ENCODE results near the gene HOXB5.

The HOXB5 gene

DNA sequence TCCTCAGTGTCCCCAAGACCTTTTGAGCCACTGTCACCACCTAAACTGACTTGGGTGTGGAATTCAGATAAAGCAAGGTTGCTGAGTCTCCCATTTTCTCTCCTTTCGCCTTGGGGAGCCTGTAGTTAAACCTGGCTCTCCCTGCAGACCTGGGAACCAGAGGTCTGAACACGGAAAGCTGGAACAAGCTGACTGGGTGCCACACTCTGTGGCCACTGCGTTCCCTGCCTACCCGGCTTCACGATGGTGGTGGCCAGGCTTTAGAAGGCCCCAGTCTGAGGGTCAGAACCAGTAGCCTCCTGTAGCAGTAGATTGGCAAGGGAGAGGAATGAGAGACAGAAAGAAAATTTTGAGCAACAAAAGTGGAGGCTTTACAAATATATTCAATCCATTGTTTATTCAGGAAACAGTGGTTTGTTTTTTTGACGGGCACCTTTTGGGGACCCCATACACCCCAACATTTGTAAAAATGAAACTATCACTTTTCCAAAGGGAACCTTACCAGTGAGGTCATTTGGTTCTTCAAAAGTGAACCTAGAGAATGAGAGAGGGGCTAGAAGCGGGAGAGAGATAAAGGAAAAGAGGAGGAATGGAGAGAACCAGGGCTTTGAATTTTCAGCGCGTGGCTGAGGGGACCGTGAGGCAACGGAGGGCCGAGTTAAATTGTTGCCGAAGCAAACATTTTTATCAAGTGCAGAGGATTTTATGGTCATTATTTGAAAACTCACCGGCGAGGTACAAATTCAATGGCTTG lies 23.3 kb upstream of the HOXB5 start:
- no peak overlapping the region for H3K27ac ChIP-seq
- POLR2A ChIA-PET (ENCODE audit: low non-redundant PET) = no interaction called here
- TF ChIP-seq, protein P1, sequence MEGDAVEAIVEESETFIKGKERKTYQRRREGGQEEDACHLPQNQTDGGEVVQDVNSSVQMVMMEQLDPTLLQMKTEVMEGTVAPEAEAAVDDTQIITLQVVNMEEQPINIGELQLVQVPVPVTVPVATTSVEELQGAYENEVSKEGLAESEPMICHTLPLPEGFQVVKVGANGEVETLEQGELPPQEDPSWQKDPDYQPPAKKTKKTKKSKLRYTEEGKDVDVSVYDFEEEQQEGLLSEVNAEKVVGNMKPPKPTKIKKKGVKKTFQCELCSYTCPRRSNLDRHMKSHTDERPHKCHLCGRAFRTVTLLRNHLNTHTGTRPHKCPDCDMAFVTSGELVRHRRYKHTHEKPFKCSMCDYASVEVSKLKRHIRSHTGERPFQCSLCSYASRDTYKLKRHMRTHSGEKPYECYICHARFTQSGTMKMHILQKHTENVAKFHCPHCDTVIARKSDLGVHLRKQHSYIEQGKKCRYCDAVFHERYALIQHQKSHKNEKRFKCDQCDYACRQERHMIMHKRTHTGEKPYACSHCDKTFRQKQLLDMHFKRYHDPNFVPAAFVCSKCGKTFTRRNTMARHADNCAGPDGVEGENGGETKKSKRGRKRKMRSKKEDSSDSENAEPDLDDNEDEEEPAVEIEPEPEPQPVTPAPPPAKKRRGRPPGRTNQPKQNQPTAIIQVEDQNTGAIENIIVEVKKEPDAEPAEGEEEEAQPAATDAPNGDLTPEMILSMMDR (conservative IDR thresholded peaks at IDR 0.05; ENCODE audit: low read depth) = no peak
- DNase-seq (ENCODE audit: low spot score) = no peak
- CTCF ChIA-PET = interaction anchor here (0.6 to 1.3 kb wide), 3 partner anchors 50 to 437 kb away, joined by 3 read pairs; no protein-coding TSS in a partner anchor

DNA sequence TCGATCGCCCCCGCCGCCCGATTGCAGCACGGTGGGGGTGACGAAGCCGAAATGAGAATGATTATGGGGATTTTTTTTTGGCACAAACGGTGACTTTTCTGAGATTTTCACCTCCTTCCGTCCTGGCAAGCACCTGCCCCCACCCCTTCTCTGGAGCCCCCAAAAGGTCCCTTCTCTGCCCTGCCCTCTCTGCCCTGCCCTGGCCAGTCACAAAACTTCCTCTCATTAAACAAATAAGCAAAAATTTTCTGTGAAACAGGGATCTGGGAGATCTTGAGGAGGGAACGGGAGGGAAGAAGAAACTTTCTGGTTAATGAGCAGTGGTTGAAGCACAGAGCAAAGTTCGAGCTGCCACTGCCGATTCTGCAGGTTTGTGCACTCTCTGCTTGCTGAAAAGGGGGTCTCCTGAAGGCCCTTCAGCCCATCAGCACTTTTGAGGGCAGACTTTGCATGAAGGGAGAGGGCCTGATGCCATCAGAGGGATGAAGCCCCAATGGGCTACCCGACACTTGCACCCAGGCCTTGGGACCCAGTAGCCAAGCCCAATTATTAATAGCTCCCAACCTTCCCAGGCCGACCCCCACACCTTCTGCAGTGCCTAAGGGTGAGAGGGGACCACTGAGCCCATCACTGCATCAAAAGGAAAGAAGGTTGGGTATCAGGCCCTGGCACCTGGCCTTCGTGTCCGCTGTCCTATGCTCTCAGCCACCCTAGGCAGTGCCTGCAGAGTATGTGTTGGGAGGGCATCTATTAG lies 22.6 kb upstream of the HOXB5 start:
- ChIA-PET CTCF (interaction anchor here (0.6 to 1.3 kb wide), 3 partner anchors 49 to 436 kb away, joined by 3 read pairs; no protein-coding TSS in a partner anchor), POLR2A (ENCODE audit: low non-redundant PET) (no interaction called here)
- TF ChIP-seq, protein P1 (conservative IDR thresholded peaks at IDR 0.05; ENCODE audit: low read depth) = no peak
- DNase-seq (ENCODE audit: low spot score) = no peak
- H3K27ac ChIP-seq = no peak overlapping the region

DNA sequence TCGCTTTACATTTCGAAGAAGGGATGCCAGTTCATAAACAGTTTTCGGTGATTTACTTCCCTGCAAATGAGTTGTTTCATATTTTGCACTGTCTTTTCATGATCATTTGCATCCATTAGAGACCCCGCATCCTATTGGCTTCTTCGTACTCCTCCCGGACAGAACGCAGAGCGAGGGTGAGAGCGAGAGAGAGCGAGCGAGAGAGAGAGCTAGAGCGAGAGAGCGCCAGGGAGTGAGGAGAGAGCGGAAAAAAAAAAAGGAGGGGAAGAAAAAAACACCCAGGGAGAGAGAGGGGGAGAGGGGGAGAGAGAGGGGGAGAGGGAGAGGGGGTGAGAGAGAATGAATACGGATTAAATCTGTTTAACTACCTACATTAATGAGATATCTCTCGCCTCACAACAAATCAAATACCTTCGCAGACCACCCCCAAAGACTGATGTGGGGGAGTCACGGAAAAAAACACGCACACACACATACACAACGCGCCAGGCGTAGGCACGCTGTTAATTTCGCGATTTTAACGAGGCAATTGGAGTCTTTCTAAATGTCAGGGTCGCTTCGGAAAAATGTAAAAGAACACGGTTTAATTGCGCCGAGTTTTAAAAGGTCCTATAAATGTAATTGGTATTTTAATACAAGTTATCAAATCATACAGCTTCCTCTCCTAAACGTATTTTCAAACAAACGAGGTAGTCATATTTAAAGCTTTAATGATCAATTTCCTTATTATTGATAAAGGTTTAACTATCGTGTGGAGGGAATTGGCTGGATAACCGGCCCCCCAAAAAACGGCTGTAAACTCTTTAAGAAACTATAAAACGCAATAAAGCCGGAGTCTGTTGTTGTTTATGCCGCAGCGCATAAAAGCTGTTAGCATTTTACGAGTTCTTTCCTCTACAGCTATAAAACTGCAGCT lies 21.7 kb upstream of the HOXB5 start, which contains the start of gene HOXB8:
Gene HOXB8 (minus strand): TSS at position 246 of the 916 bp plus-strand sequence. CDS start 588 bp downstream, outside the sequence.
- TF ChIP-seq, protein P1 (conservative IDR thresholded peaks at IDR 0.05; ENCODE audit: low read depth) = no peak
- POLR2A ChIA-PET (ENCODE audit: low non-redundant PET) = no interaction called here
- DNase-seq (ENCODE audit: low spot score) = no peak
- H3K27ac ChIP-seq = no peak within 1 kb of the TSS
- CTCF ChIA-PET = interaction anchor here (0.6 to 1.3 kb wide), 6 partner anchors 89 to 532 kb away, joined by 3 to 4 read pairs (median 3); no protein-coding TSS in a partner anchor

DNA sequence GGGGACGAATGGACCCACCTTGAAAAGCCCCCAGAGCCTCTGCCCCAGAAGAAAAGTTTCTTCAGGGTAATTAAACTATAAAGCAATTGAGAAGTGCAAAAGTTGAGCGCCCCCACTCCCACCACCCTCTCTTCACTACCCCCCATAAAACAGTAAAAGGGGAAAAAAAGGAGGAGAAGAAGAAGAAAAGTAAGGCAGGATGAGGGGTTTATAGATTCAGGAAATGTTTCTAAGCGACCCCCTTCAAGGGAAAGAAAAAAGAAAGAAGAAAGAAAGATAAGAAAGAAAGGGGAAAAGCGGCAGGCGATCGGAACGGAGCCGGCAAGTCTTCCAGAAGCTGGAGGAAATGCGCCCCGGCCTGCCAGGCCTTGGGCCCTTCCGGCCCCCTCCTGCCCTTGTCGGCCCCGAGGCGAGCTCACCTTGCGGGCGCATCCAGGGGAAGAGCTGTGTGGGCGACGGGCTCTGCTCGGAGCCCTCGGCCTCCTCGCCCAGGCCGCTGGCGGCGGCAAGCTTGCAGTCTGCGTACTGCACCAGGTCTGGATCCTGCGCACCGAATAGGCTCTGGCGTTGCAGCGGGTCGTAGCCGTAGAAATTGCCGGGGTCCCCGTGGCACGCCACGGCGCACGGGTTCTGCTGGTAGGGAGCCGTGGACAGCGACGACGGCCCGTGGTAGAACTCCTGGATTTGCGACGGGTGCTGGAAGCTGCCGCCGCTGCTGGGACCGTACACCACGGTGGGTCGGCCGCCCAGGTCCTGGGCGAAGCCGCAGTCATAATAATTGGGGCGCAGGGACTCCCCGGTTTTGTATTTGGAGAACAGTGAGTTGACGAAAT lies 20.5 kb upstream of the HOXB5 start:
- ChIA-PET CTCF (interaction anchor here (0.5 to 1.2 kb wide), 8 partner anchors 13 to 531 kb away, joined by 3 to 4 read pairs (median 3); no protein-coding TSS in a partner anchor), POLR2A (ENCODE audit: low non-redundant PET) (no interaction called here)
- no peak for DNase-seq (ENCODE audit: low spot score)
- H3K27ac ChIP-seq = no peak overlapping the region
- TF ChIP-seq, protein P1 (conservative IDR thresholded peaks at IDR 0.05; ENCODE audit: low read depth) = no peak

DNA sequence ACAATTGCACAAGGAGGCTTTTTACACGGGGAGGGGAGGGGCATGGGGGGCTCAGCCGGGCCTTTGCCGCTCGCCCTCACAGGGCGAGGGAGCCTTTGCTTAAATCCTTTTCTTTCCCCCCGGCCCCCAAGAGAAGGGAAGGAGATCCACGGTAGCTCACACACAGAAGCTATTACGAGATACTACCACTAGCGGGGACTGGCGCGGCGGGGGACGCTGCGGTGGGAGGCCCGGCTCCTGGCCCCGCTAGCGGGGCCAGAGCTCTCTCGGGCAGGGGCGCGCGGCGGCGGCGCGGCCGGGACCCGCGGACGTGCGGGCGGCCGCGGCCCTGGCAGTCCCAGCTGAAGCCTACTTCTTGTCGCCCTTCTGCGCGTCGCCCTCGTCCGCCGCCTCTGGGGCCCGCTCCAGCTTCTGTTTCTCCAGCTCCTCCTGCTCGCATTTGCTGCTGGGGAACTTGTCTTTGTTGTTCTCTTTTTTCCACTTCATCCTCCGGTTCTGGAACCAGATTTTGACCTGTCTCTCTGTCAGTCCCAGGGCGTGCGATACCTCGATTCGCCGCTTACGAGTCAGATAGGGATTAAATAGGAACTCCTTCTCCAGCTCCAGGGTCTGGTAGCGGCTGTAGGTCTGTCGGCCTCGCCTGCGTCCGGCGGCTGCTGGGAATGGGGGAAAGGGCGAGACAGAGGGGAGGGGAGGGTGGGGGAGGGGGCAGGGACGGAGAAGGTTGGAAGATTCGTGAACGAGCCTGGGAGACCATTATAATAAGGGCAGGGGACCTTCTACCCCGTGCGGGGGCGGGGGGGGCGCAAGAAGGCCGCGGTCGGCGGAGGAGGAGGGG lies 19.5 kb upstream of the HOXB5 start:
- DNase-seq (ENCODE audit: low spot score) = no peak
- TF ChIP-seq, protein P1 (conservative IDR thresholded peaks at IDR 0.05; ENCODE audit: low read depth) = peak; percentile 66
- POLR2A ChIA-PET (ENCODE audit: low non-redundant PET) = interaction anchor here (0.6 kb wide), 1 partner anchor 12 kb away, joined by 3 read pairs; no protein-coding TSS in a partner anchor
- CTCF ChIA-PET = interaction anchor here (0.6 to 1.2 kb wide), 8 partner anchors 13 to 382 kb away, joined by 3 to 5 read pairs (median 4); partner anchors contain the start of gene HOXB9
- peak overlapping the region; percentile 92 for H3K27ac ChIP-seq

Measured in RWPE1 (cell line).